H9 (cell line): Measurements from ENCODE around the gene FBH1. TPM values are rescaled to one million over a fixed set of nuclear protein-coding genes. Genes with fewer than 3 reads are reported as not detected.

Source experiments
- DNase-seq: peaks from one replicate; pipeline ENCODE4 v3.0.0-alpha.2; 2017
- H2AFZ ChIP-seq: one replicate; pipeline ENCODE4 v1.6.1; 2013; ENCODE audit warnings: mild to moderate bottlenecking, low read length, control low read depth, moderate library complexity
- H2AK5ac ChIP-seq: 2 replicates; pipeline ENCODE4 v1.6.1; 2013; ENCODE audit warnings: low read length, control low read depth, mixed read lengths; ENCODE audit not compliant: insufficient read length
- H2BK120ac ChIP-seq: one replicate; pipeline ENCODE4 v1.6.1; 2013; ENCODE audit warnings: low read depth, mild to moderate bottlenecking, low read length, control low read depth, inconsistent platforms; ENCODE audit not compliant: poor library complexity, severe bottlenecking
- H2BK12ac ChIP-seq: 2 replicates; pipeline ENCODE4 v1.6.1; 2013; ENCODE audit warnings: low read length, control low read depth, mixed read lengths, low read depth; ENCODE audit not compliant: insufficient read length
- H2BK15ac ChIP-seq: 2 replicates; pipeline ENCODE4 v1.6.1; 2013; ENCODE audit warnings: low read depth, low read length, control low read depth
- H2BK20ac ChIP-seq: one replicate; pipeline ENCODE4 v1.6.1; 2013; ENCODE audit warnings: low read depth, mild to moderate bottlenecking, low read length, control low read depth, inconsistent platforms; ENCODE audit not compliant: poor library complexity, severe bottlenecking
- H2BK5ac ChIP-seq: 2 replicates; pipeline ENCODE4 v1.6.1; 2013; ENCODE audit warnings: low read length, control low read depth, mixed read lengths; ENCODE audit not compliant: insufficient read length
- H3K14ac ChIP-seq: 2 replicates; pipeline ENCODE4 v1.6.1; 2013; ENCODE audit warnings: low read length, control low read depth; ENCODE audit not compliant: insufficient read depth
- H3K18ac ChIP-seq: 2 replicates; pipeline ENCODE4 v1.6.1; 2013; ENCODE audit warnings: low read depth, mild to moderate bottlenecking, mixed read lengths, low read length, control low read depth; ENCODE audit not compliant: insufficient read length
- H3K23ac ChIP-seq: 2 replicates; pipeline ENCODE4 v1.6.1; 2013; ENCODE audit warnings: low read length, control low read depth, mixed read lengths, low read depth; ENCODE audit not compliant: insufficient read length
- H3K23me2 ChIP-seq: 2 replicates; pipeline ENCODE4 v1.6.1; 2013; ENCODE audit warnings: low read depth, mild to moderate bottlenecking, mixed read lengths, low read length, control low read depth; ENCODE audit not compliant: insufficient read length, poor library complexity, severe bottlenecking
- H3K27ac ChIP-seq: 2 replicates; pipeline ENCODE4 v1.5.1; 2013; ENCODE audit warnings: low read length, control low read depth, mixed read lengths, low read depth; ENCODE audit not compliant: insufficient read length
- H3K27me3 ChIP-seq: 2 replicates; pipeline ENCODE4 v1.6.1; 2013; ENCODE audit warnings: low read length, control low read depth, inconsistent platforms; ENCODE audit not compliant: insufficient read depth
- H3K4ac ChIP-seq: 2 replicates; pipeline ENCODE4 v1.6.1; 2013; ENCODE audit warnings: low read depth, mild to moderate bottlenecking, control low read depth, inconsistent platforms, low read length, moderate library complexity
- H3K4me1 ChIP-seq: 2 replicates; pipeline ENCODE4 v1.6.1; 2013; ENCODE audit warnings: low read length, control low read depth, inconsistent platforms; ENCODE audit not compliant: insufficient read depth
- H3K4me2 ChIP-seq: 2 replicates; pipeline ENCODE4 v1.6.1; 2013; ENCODE audit warnings: low read length, control low read depth, mixed read lengths; ENCODE audit not compliant: insufficient read length, insufficient read depth
- H3K56ac ChIP-seq: 2 replicates; pipeline ENCODE4 v1.6.1; 2013; ENCODE audit warnings: low read depth, mild to moderate bottlenecking, mixed read lengths, low read length, control low read depth; ENCODE audit not compliant: insufficient read length
- H3K79me1 ChIP-seq: 2 replicates; pipeline ENCODE4 v1.6.1; 2013; ENCODE audit warnings: low read depth, mild to moderate bottlenecking, moderate library complexity, low read length, control low read depth, inconsistent platforms; ENCODE audit not compliant: insufficient read depth, poor library complexity, severe bottlenecking
- H3K79me2 ChIP-seq: 2 replicates; pipeline ENCODE4 v1.6.1; 2013; ENCODE audit warnings: low read length, control low read depth, inconsistent platforms; ENCODE audit not compliant: insufficient read depth
- H3K9ac ChIP-seq: 2 replicates; pipeline ENCODE4 v1.6.1; 2013; ENCODE audit warnings: low read length, control low read depth, mixed read lengths; ENCODE audit not compliant: insufficient read length; ENCODE audit errors: extremely low read depth
- H3K9me3 ChIP-seq: one replicate; pipeline ENCODE4 v1.6.1; 2013; ENCODE audit warnings: low read depth, low read length, inconsistent platforms; ENCODE audit not compliant: control insufficient read depth
- H3T11ph ChIP-seq: one replicate; pipeline ENCODE4 v1.6.1; 2013; ENCODE audit warnings: mild to moderate bottlenecking, low read length, control low read depth, inconsistent platforms
- H4K20me1 ChIP-seq: one replicate; pipeline ENCODE4 v1.6.1; 2013; ENCODE audit not compliant: control insufficient read depth, insufficient read length, insufficient read depth
- H4K5ac ChIP-seq: 2 replicates; pipeline ENCODE4 v1.6.1; 2013; ENCODE audit warnings: low read depth, mild to moderate bottlenecking, mixed read lengths, low read length, control low read depth; ENCODE audit not compliant: insufficient read length
- H4K8ac ChIP-seq: replicated peaks from 2 replicates; pipeline ENCODE4 v1.6.1; 2013; ENCODE audit warnings: low read length, control low read depth, mixed read lengths, low read depth; ENCODE audit not compliant: insufficient read length
- H4K91ac ChIP-seq: 2 replicates; pipeline ENCODE4 v1.6.1; 2013; ENCODE audit warnings: low read depth, mild to moderate bottlenecking, moderate library complexity, mixed read lengths, low read length, control low read depth; ENCODE audit not compliant: insufficient read length
- H3K27ac Mint-ChIP-seq, 3 experiments: 2 replicates in 2 of 3; 3 replicates in 1 of 3; pipeline ENCODE4 v1.8.0; 2020 to 2021; ENCODE audit warnings: mixed read lengths in 3 of 3, mild to moderate bottlenecking in 1 of 3, moderate library complexity in 1 of 3
- H3K27me3 Mint-ChIP-seq: 2 replicates; pipeline ENCODE4 v1.8.0; 2021; ENCODE audit warnings: low read depth, mild to moderate bottlenecking, moderate library complexity, mixed read lengths
- H3K36me3 Mint-ChIP-seq, 3 experiments: 2 replicates in 2 of 3; 3 replicates in 1 of 3; pipeline ENCODE4 v1.8.0; 2020 to 2021; ENCODE audit warnings: low read depth in 3 of 3, mixed read lengths in 3 of 3; ENCODE audit not compliant: insufficient read depth in 1 of 3
- H3K4me1 Mint-ChIP-seq, 2 experiments: 2 replicates each; pipeline ENCODE4 v1.8.0; 2020; ENCODE audit warnings: mixed read lengths in 2 of 2
- H3K4me3 Mint-ChIP-seq, 2 experiments: 2 replicates in 1 of 2; 3 replicates in 1 of 2; pipeline ENCODE4 v1.8.0; 2020 to 2021; ENCODE audit warnings: mild to moderate bottlenecking in 2 of 2, mixed read lengths in 2 of 2, moderate library complexity in 1 of 2
- H3K9me3 Mint-ChIP-seq, 2 experiments: 2 replicates in 1 of 2; 3 replicates in 1 of 2; pipeline ENCODE4 v1.8.0; 2020; ENCODE audit warnings: mild to moderate bottlenecking in 2 of 2, mixed read lengths in 2 of 2, moderate library complexity in 1 of 2
- CTCF ChIP-seq: fragments of 200-600 bp; sonication (generic); conservative IDR thresholded peaks from 3 replicates; pipeline ENCODE4 v1.8.0; 2021; ENCODE audit warnings: antibody characterized with exemption, mild to moderate bottlenecking
- WGBS: extraction: QIAGEN DNeasy Blood & Tissue Kit; methylation state at CpG from one replicate; pipeline ENCODE4 v1.1.7; 2013; ENCODE audit warnings: missing lambda C conversion rate, low lambda C conversion rate, mixed read lengths; ENCODE audit not compliant: insufficient read length; ENCODE audit errors: extremely low coverage; 5-methylcytosine and 5-hydroxymethylcytosine counted together
- total RNA-seq: library from RNA; stranded (reverse); gene quantifications from 2 replicates; pipeline ENCODE4 v1.2.1, GENCODE V29; 2021

The FBH1 gene
- total RNA-seq, 1 experiment from 2014 or later, result 52.2 TPM

- Histone ChIP-seq H2BK20ac (no peak overlapping the region), H2BK5ac (no peak overlapping the region), H3K4me2 (no peak overlapping the region), H4K8ac (no peak overlapping the region), H4K91ac (no peak overlapping the region), H2AFZ (no peak overlapping the region), H3K79me2 (no peaks in the 10 kb centered on the region), H3K9ac (no peak overlapping the region), H2AK5ac (no peak overlapping the region), H3K23me2 (no peaks in the 10 kb centered on the region), H3K4me1 (no peaks in the 10 kb centered on the region; the same call in 1 of the 2 replicates), H3K18ac (no peak overlapping the region), H3K27me3 (no peaks in the 10 kb centered on the region), H2BK15ac (no peak overlapping the region), H4K5ac (no peak overlapping the region), H4K20me1 (no peaks in the 10 kb centered on the region), H3K14ac (no peak overlapping the region), H2BK12ac (no peak overlapping the region), H3K79me1 (no peaks in the 10 kb centered on the region), H3K23ac (no peak overlapping the region), H3K4ac (no peak overlapping the region), H2BK120ac (no peak overlapping the region), H3T11ph (no peak overlapping the region), H3K56ac (no peak overlapping the region), H3K27ac (no peak overlapping the region), H3K9me3 (no peaks in the 10 kb centered on the region)
- no CpG with 5 or more reads among the region's 20 CpGs for WGBS
- H3K9me3 Mint-ChIP-seq, result no peaks in the 10 kb centered on the region; a peak in 1 of 5 replicates
- H3K4me3 Mint-ChIP-seq, result no peak overlapping the region
- no peak for TF ChIP-seq CTCF
- peaks cover 2% of the 10 kb centered on the region for H3K27me3 Mint-ChIP-seq
- no peaks in the 10 kb centered on the region for H3K36me3 Mint-ChIP-seq
- peaks cover 14 to 16% of the 10 kb centered on the region in 2 experiments for H3K4me1 Mint-ChIP-seq
- H3K27ac Mint-ChIP-seq, result peak overlapping the region in 1 of 3 experiments; percentile 70; a peak in 2 of 7 replicates
- no peak for DNase-seq
These were observed 62.8 kb downstream of the FBH1 start for GRCh38 chr10:5952731-5953385.
